ENCODE data around the gene WDR82.
A peak's percentile ranks its signal among the peaks of the same experiment; 100 is the strongest.

WDR82 gene

GRCh38 chr3:52237006-52237656 is 41.3 kb downstream of the WDR82 start:
- no peak for DNase-seq (ENCODE audit: low read depth)

- DNase-seq (ENCODE audit: low read depth) = no peak
Observed at GRCh38 chr3:52236424-52236886, 42.0 kb downstream of the WDR82 start.

DNA sequence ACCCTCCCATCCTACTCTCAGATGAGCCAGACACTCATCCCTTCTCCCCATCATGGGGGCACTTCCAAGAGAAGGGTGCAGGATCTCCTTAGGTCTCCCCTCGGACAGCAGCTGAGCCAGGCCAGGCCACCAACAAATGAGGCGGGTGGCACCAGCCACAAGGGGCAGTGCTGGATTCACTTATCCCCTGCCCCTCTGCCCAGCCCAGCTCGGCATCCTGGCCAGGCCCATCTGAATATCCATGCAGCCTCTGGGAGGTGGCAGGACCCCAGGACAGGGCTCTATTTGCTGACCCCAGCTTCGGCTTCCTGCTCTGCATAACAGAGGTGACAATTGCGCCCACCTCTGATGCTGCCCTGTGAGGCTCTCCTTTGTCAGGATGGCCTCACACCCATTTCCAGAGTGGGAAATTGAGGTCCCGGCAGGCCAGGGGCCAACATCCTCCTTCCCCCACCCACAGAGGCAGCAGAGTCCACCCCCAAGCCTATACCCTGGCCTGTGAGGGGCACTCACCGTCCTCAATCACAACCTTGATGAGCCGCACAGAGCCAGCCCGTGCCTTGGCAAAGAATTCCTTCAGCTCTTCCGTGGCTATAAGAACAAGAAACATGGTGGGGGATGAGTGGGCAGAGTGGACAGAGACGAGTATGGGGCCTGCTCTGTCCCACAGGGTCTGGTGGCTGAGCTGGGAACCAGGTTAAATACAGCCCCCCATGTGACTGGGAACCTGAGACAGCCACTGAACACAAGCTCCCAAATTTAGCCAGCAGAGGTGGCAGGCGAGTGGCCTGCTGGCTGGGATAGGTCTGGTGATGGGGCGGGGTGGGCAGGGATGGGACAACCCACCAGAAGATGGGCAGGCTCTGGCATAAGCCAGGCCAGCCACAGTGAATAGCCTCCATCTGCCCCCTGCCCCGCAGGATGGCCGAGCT is 43.7 kb downstream of the WDR82 start:
- no peak for DNase-seq (ENCODE audit: low read depth)

- DNase-seq (ENCODE audit: low read depth) = no peak
Observed at GRCh38 chr3:52233968-52234367, 44.5 kb downstream of the WDR82 start.

- DNase-seq (ENCODE audit: low read depth) = no peak
Observed at GRCh38 chr3:52233108-52233591, 45.3 kb downstream of the WDR82 start.

- DNase-seq (ENCODE audit: low read depth) = no peak
Observed at GRCh38 chr3:52232279-52233107, 46.0 kb downstream of the WDR82 start.

- peak; percentile 67 for DNase-seq (ENCODE audit: low read depth)
Observed at GRCh38 chr3:52231502-52232278, 46.8 kb downstream of the WDR82 start.

- DNase-seq (ENCODE audit: low read depth) = no peak
Observed at GRCh38 chr3:52230889-52231499, 47.5 kb downstream of the WDR82 start.

GRCh38 chr3:52230461-52230860 is 48.0 kb downstream of the WDR82 start:
- DNase-seq (ENCODE audit: low read depth) = no peak

GRCh38 chr3:52229656-52230055 is 48.8 kb downstream of the WDR82 start:
- no peak for DNase-seq (ENCODE audit: low read depth)

DNA sequence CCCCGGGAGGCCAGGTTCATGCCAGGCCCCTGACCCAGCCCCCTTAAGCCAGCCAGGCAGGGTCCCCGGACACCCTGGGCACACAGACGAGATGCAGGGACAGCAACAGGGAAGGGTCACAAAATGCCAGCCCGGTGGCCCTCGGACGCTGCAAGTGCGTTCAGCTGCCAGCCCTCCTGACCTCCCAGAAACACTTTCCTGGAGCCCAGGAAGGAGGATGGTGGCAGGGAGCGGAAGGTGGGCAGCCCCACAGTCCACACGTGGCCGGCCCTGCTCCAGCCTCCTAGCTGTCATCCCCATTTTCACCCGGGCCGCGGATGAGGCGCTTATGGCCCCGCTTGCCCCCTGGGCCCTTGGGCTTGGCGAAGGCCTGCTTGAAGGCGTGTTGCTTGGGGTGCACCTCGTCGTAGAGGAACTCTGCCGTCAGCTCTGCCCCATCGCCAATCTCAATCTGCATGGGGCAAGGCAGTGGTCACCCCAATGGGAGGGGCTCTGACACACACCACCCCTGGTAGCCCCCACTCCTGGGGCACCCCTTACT is 49.6 kb downstream of the WDR82 start:
- DNase-seq (ENCODE audit: low read depth) = no peak

GRCh38 chr3:52228266-52228665 is 50.2 kb downstream of the WDR82 start:
- no peak for DNase-seq (ENCODE audit: low read depth)

GRCh38 chr3:52227766-52228165 is 50.7 kb downstream of the WDR82 start:
- DNase-seq (ENCODE audit: low read depth) = no peak

DNA sequence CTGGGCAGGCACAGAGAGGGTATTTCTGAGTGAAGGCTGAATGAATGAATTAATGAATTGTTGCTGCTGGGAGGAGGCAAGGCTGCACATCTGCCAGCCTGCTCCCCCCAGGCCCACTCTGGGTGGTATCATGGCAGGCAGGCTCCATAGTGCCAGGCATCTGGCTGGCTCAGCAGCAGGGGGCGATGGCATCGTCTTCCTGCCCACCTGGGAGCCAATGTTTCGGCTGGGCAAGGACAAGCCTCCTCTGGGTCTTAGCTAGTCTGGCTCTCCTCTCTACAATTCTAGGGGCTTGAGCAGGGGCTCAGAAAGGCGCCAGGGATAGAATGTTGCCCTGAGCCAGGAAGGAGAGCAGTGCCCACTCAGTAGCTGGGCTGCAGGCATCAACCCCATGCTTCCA is 51.3 kb downstream of the WDR82 start:
- DNase-seq (ENCODE audit: low read depth) = no peak

DNA sequence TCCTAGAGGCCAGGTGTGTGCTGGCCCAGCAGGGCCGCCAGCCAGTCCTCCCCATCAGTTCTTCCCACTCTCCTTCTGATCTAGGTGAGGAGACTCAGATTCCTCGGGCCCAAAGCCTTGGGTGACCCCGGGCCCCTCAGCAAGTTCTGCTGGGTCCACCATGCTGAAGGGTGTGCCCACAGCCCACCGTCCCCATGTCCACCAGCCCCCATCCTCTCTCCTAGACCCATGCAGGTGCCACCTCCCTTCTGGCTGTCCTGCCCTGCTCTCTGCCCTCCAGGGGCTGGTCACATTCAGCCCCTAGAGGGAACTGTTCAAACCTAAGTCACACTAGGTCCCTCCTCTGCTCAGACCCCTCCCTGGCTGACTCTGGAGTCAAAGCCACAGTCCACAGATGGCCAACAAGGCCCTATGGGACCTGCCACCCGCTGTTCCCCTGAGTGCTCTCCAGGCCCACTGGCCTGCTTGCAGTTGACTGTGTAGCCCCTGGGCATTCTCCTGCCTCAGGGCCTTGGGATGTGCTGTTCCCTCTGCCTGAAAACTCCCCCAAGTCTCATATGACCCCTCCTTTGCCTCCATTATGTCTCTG is 52.1 kb downstream of the WDR82 start:
- no peak for DNase-seq (ENCODE audit: low read depth)

DNA sequence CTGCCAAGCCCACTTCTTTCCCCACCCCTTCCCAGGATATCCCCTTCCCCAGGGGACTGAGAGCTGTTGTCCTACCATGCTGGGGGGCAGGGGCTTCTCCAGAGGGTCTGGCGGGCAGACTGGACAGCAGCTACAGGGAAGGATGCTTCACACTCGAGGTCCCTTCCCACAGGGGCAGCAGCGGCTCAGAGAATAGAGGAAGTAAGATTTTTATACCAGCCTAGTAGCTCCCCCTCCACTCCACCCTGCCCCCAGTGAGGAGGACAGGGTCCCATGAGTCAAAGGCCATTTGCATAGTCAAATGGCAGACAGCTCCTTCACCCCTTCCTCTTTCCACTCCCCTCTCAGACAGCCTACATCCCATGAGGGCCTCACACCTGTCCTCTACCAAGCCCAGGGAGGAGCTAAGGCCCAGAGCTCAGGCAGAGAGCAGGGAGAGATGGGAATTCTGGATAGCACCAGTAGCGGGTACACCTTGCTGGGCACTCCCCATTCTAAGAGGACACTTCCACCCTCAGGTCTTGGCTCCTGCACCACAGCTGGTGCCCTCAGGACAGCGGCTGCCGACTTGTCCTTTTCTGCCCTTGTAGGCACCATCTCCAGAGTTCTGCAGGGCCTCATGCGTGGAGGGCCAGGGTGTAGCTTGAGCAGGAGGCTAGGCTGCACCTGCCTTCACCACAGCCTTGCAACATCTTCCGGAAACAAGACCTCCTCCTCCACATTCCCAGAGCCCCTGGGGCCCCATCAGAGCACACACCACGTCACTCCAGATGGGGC is 52.8 kb downstream of the WDR82 start, which contains the start of gene TLR9:
TLR9 (minus strand) TSS at position 194 of the 777 bp plus-strand sequence; CDS start at position 78, 116 bp downstream.
- DNase-seq (ENCODE audit: low read depth) = no peak

DNA sequence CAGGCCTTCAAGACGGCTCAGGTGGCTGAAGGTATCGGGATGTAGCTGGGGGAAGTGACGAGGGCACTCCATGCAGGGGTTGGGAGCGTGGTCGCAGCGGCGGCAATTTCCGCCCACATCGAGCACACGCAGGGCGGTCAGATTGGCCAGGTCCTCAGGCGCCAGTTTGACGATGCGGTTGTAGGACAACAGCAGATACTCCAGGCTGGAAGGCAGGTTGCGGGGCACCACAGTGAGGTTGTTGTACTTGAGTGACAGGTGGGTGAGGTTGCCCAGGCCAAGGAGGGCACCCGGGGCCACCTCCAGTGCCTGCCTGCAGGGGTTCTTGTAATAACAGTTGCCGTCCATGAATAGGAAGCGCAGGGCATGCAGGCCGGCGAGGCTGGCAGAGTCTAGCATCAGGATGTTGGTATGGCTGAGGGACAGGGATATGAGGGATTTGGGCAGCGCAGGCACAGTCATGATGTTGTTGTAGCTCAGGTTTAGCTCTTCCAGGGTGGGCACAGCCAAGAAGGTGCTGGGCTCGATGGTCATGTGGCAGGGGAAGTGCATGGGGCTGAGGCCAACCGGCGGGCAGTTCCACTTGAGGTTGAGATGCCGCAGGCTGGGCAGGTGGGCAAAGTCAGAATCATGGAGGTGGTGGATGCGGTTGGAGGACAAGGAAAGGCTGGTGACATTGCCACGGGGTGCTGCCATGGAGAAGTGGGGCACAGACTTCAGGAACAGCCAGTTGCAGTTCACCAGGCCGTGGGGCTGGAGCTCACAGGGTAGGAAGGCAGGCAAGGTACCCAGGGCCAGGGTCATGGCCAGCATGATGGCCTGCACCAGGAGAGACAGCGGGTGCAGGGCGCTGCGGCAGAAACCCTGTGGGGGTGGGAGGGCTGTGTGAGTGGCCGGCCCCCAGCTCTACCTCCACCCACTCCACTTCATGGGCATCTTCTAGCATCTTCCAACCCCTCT is 54.7 kb downstream of the WDR82 start:
- DNase-seq (ENCODE audit: low read depth) = no peak
